Left cardiac atrium (tissue), 4 donors: ENCODE data around the gene EIF3L. TPM values are rescaled to one million over a fixed set of nuclear protein-coding genes. Genes with fewer than 3 reads are reported as not detected.
A peak's percentile ranks its signal among the peaks of the same experiment; 100 is the strongest.

Source experiments
- ATAC-seq, 2 donors: fragments of 200-7000 bp; cut with Tn5 transposase; one replicate each; pipeline ENCODE4 v1.9.1; 2020; ENCODE audit warnings: mild to moderate bottlenecking in 2 of 2, moderate library complexity in 2 of 2
- DNase-seq: peaks from one replicate; pipeline ENCODE4 v3.0.0-alpha.2; 2020
- intact Hi-C, 2 donors: fragments of 100-400 bp; cut with DNase I; formaldehyde crosslinking; loops; one replicate each; pipeline versions ENCODE4 v1.14.1 to v1.15.1; 2022 to 2023
- total RNA-seq, 2 donors: library from RNA; stranded (reverse); fragmentation: NEBNext Ultra II Directional; extraction: Animal tissue kit (Norgen Biotek cat#: 25700); gene quantifications; one replicate each; pipeline ENCODE4 v1.2.1, GENCODE V29; 2021
- donor health status: DM: no; HTN: yes; CAD: no.
- donor health status: DM: no; HTN: yes; CAD: no; lungs with severe emphysema.
- donor health status: DM: yes; HTN: yes; CAD: no.
- donor health status: Dilated cardiomyopathy.

Gene EIF3L
- total RNA-seq, 2 donors from 2014 or later: 282 to 298 TPM

DNA sequence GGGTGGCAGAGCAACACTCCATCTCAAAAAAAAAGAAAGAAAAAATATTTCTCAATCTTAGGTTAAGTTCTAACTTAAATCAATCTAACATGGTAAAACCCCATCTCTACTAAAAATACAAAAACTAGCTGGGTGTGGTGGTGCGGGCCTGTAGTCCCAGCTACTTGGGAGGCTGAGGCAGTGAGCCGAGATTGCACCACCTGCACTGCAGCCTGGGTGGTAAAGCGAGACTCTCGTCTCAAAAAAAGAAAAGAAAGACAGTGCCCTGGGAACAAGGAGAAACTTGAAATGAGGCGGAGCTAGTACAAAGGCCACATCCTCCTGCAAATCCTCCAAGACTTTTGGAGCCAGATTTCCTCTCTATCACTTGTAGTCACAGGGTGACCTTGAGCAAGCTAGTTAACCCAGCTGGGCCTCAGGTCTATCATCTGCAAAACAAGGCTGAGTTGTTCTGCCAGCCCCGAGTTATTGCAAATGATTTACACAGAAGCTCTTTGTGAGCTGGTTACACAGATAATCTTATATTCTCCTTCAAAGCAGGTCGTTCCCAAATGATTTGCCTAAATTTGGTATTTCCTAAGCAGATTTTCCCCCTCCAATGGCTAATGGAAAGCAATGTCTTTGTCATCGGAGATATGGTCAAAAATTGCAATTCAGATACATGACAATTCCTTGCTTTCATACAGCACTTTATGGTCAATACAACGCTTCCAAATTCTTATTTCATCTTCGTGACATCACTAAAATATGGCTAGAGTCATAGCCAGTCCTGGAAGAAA is 7.0 kb upstream of the EIF3L start:
- DNase-seq (no peak), ATAC-seq (no peak)
- intact Hi-C loops: no loop called here

- intact Hi-C loops: no loop called here
- DNase-seq (no peak), ATAC-seq (peak; percentile 50 to 74)
These were observed 5.5 kb upstream of the EIF3L start for GRCh38 chr22:37843741-37844089.

DNA sequence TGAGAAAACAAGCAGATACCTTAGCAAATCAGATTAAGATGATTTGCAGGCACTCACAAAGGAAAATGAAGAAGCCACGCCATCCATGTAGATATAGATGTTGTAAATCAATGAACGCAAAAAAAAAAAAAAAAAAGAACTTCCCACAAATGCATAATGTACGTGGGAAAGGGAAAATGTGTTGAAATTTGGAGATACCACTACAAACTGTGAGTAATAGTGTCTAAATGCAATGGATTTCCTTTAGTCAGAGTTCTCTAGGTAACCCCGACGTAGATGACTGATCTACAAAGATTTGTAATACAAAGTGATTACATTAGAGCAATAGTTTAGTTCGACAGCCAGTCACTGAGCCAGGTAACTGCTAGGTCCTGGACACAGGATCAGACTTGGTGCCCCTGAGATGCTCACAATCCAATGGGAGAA is 4.3 kb upstream of the EIF3L start:
- DNase-seq (no peak), ATAC-seq (no peak)
- intact Hi-C loops: no loop called here

- ATAC-seq: no peak
- DNase-seq: no peak
- intact Hi-C loops: no loop called here
These were observed 2.8 kb upstream of the EIF3L start for GRCh38 chr22:37846433-37846832.

DNA sequence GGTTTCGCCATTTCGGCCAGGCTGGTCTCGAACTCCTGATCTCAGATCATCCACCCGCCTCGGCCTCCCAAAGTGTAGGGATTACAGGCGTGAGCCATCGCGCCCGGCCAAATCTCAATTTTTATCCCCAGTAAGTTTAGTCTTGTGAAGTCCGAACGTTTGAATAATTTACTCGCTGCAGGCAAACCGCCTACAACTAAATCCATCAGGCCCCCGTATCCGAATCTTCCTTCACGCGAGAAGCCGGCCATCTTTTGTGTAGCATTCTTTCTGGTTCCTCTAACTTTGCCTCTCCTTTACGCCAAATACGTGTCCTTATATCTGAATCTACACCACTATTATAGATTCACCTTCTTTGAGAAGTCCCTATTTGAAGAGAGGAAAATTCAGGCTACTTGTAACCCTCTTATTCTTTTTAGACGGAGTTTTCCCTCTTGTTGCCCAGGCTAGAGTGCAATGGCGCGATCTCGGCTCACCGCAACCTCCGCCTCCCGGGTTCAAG is 581 bp upstream of the EIF3L start:
- intact Hi-C loops: no loop called here
- ATAC-seq (no peak), DNase-seq (no peak)

GRCh38 chr22:37850801-37851200 is 1.6 kb downstream of the EIF3L start:
- DNase-seq (no peak), ATAC-seq (no peak)
- intact Hi-C loops: no loop called here

- ATAC-seq: no peak
These were observed 3.2 kb downstream of the EIF3L start for GRCh38 chr22:37852418-37852817.

DNA sequence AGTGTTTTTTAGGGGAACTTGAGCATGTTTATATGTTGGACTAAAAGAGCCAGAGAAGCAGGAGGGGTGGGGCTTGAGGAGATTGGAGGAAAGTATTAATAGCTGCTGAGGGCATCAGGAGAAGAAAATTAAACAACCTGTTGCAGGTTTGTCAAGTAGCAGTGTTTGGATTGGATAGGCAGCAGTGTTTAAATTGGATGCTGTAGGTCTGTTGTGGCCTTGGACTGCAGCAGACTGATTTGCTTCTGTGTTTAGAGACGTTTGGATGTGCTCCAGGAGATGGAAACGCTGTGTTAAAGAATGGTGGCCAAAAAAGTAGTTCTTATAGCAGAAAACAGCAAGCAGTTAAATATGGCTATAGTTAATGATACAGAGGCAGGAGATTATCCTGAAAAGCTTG is 5.7 kb downstream of the EIF3L start:
- intact Hi-C loops: no loop called here
- no peak for ATAC-seq
- DNase-seq: no peak

More at GRCh38 chr22:37852418-37852817, 3.2 kb downstream of the EIF3L start:
- no peak for DNase-seq
- intact Hi-C loops: no loop called here

- ATAC-seq (no peak), DNase-seq (no peak)
- intact Hi-C loops: no loop called here
These were observed 6.2 kb downstream of the EIF3L start for GRCh38 chr22:37855462-37855861.

DNA sequence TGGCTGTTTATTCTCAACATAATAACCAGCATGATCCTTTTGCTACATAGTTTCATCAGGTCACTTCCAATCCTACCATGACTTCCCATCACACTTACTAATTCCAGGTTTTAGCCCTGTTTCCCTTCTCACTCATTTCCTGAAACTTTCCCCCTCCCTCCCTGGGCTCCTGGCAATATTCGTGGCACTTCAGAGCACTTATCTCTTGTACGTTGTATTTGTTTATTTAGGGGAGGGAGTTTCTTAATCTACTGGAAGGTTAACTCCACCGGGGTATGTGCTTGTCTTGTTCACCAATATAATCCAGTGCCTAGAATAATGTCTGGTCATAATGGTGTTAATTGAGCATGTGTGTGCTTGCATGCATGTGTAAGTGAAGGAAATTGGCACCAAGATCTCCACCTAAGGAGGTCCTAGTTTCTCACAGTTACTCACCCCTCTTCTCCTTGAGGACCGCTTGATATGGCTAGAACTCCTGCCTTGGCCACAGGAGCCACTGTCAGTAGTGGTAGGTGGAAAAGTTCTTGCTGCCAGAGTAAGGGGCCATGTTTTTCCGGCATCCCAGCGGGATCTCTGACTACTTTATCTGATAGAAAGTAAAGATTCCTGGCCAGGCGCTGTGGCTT is 11.7 kb downstream of the EIF3L start:
- intact Hi-C loops: no loop called here
- no peak for DNase-seq
- no peak for ATAC-seq

GRCh38 chr22:37862570-37863325 is 13.5 kb downstream of the EIF3L start:
- peak in 1 of 2 donors; percentile 28 for ATAC-seq
- DNase-seq: no peak
- intact Hi-C loops: loop anchor here (1.0 to 2.0 kb wide), 2 partner anchors 45 to 46 kb away; no protein-coding TSS in a partner anchor

DNA sequence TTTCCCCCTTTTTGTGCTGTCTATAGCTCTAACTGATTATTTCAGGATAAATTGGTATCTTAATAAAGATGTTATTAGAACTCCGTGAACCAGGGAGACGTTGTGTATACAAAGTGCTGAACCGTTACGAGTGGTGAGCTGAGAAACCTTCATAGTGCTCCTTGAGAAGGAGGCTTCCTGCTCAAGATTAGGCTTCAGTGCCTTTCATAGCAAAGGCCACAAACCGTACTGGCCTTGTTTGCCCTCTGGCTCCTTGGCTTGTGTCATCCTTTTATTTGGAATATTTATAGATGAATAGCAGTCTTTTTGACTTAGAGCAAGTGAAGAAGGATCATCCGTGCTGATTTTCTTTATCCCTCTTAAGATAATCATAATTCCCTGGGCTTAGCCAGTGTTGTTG is 16.3 kb downstream of the EIF3L start:
- ATAC-seq (no peak), DNase-seq (no peak)
- intact Hi-C loops: no loop called here

DNA sequence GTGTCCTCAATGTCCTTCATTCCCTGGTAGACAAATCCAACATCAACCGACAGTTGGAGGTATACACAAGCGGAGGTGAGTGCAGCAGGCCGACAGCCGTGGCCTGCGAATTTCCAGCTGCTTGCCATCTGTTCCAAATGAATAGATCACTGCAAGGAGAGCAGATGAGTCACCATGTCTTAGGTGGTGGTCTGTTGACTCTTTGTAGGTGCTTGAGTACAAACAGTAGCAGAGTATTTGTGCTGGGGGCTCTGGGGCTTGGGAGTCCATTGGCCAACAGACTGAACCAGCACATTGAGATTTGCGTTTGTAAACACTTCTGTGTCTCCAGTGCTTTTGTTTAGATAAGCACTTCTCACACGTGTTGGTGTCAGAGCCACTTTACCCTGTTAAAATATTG is 21.1 kb downstream of the EIF3L start:
- intact Hi-C loops: no loop called here
- ATAC-seq: no peak
- no peak for DNase-seq

DNA sequence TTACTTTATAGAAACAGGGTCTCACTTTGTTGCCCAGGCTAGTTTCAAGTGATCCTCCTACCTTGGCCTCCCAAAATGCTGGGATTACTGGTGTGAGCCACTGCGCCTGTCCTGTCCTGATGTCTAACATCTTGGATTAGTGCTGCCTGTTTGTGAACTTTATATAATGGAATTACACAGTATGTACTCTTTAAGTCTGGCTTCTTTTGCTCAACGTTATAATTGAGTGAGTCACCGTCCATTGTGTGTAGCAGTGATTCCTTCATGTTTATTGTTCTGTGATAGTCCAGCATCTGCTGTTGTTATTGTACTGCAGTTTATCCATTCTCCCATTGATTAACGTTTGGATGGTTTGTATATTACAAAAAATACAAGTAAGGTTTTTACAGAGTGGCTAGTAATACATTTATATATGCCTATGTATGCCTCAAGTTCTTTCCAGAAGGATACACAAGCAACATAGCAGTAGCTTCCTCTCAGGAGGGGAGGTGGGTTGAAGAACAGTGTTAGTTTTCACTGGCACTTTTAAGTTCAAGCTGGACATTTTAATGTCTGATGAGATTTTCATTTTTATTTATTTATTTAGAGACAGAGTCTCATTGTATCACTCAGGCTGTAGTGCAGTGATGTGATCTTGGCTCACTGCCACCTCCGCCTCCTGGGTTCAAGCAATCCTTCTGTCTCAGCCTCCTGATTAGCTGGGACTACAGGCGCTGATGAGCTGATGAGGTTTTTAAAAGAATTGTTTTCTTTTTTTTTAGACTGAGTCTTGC is 31.6 kb downstream of the EIF3L start:
- ATAC-seq (no peak), DNase-seq (no peak)
- intact Hi-C loops: no loop called here

GRCh38 chr22:37884420-37884819 is 35.2 kb downstream of the EIF3L start:
- DNase-seq: no peak
- ATAC-seq: no peak
- intact Hi-C loops: no loop called here

DNA sequence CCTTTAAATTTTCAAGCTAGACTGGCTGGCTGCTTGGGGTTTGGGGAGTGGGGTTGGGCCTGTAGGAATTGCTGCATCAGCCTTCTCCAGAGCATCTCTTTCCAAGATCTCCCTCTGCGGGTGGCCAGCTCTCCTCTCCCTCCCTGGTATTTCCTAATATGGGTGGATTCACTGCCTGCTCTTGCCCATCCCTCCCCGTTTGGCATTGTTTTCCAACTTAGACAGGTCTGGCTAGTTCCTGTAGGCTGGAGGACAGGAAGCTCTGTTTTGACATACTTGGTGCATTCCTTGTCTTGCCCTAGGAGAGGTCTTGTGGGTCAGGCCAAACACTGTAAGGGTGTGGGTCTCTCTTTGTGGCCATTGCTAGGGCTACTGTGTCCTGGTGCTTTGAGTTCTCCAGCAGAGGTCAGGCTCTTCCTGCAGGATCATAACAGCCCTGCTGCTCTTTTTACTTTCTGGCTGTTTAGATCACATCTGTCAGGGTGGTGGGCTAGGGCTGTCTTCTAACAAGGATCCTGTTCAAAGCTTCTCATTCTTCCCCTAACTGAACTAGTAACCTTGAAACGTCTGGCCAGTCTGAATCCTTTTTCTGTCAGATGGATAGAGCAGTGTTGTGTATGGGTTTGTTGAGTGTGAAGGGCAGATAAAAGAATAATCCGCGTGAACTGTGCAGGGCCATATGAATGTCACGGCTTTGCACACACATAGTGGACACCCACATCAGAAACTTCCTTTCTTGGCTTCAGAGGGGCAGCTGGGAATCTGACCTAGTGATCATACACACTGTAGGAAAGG is 38.6 kb downstream of the EIF3L start:
- no peak for DNase-seq
- intact Hi-C loops: loop anchor here in 1 of 2 donors (5.0 kb wide), 2 partner anchors 45 to 80 kb away; no protein-coding TSS in a partner anchor
- peak; percentile 78 to 80 for ATAC-seq

DNA sequence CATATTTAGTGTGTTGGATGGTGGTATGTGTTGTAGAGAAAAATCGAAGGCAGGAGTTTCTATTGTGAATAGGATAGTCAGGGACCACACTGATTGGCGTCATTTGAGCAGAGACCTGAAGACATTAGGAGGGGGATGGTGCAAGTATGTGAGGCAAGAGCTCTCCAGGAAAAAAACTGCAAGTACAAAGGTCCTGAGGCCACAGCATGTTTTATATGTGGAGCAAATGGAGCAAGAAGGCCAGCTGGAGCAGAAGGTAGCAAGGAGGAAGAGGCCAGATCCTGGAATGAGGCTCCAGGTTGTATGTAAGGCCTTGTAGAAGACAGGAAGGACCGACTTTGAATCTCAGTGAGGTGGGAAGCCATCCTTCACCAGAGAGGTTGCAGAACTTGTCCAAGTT is 42.7 kb downstream of the EIF3L start:
- ATAC-seq (no peak), DNase-seq (no peak)
- intact Hi-C loops: no loop called here

GRCh38 chr22:37892566-37893335 is 43.5 kb downstream of the EIF3L start:
- DNase-seq (peak; percentile 53), ATAC-seq (peak; percentile 84 to 85)
- intact Hi-C loops: no loop called here
